Neuronal stem cell (in vitro differentiated cells): ENCODE results near the gene SPNS2.

Experiments
- DNase-seq: peaks from one replicate; pipeline ENCODE4 v3.0.0-alpha.2; 2013; ENCODE audit warnings: low spot score
- H2AFZ ChIP-seq: one replicate; pipeline ENCODE4 v1.6.1; 2013; ENCODE audit warnings: mild to moderate bottlenecking, low read length, inconsistent platforms
- H2AK5ac ChIP-seq: 2 replicates; pipeline ENCODE4 v1.6.1; 2013; ENCODE audit warnings: low read depth, mild to moderate bottlenecking, inconsistent platforms, low read length, moderate library complexity, mixed read lengths
- H2BK120ac ChIP-seq: 2 replicates; pipeline ENCODE4 v1.6.1; 2013; ENCODE audit warnings: low read depth, mild to moderate bottlenecking, inconsistent platforms, low read length, moderate library complexity, mixed read lengths
- H2BK12ac ChIP-seq: one replicate; pipeline ENCODE4 v1.6.1; 2013; ENCODE audit warnings: low read length, inconsistent platforms
- H2BK15ac ChIP-seq: 2 replicates; pipeline ENCODE4 v1.6.1; 2013; ENCODE audit warnings: mild to moderate bottlenecking, low read length, inconsistent platforms, mixed read lengths
- H2BK5ac ChIP-seq: one replicate; pipeline ENCODE4 v1.6.1; 2013; ENCODE audit warnings: inconsistent platforms, mild to moderate bottlenecking, low read length, moderate library complexity
- H3K14ac ChIP-seq: one replicate; pipeline ENCODE4 v1.6.1; 2013; ENCODE audit warnings: low read length, inconsistent platforms
- H3K18ac ChIP-seq: 2 replicates; pipeline ENCODE4 v1.6.1; 2013; ENCODE audit warnings: low read length, inconsistent platforms
- H3K23ac ChIP-seq: 2 replicates; pipeline ENCODE4 v1.6.1; 2013; ENCODE audit warnings: low read depth, mild to moderate bottlenecking, mixed read lengths, low read length, inconsistent platforms; ENCODE audit not compliant: poor library complexity
- H3K27ac ChIP-seq: replicated peaks from 3 replicates; pipeline ENCODE4 v1.5.1; 2013; ENCODE audit warnings: low read length, inconsistent platforms
- H3K27me3 ChIP-seq, 3 experiments: 2 replicates each; pipeline ENCODE4 v1.6.1; 2013; ENCODE audit warnings: low read length in 3 of 3, mild to moderate bottlenecking in 2 of 3, inconsistent platforms in 1 of 3, low read depth in 1 of 3, mixed read lengths in 1 of 3, moderate library complexity in 1 of 3; ENCODE audit not compliant: control insufficient read depth in 3 of 3, insufficient read depth in 3 of 3
- H3K36me3 ChIP-seq, 2 donors: replicated peaks in 1 of 2; 2 replicates each; pipeline ENCODE4 v1.6.1; 2013; ENCODE audit warnings: low read length in 2 of 2; ENCODE audit not compliant: control insufficient read depth in 2 of 2, insufficient read depth in 2 of 2
- H3K4ac ChIP-seq: 2 replicates; pipeline ENCODE4 v1.6.1; 2013; ENCODE audit warnings: inconsistent platforms, mild to moderate bottlenecking, low read length, moderate library complexity
- H3K4me1 ChIP-seq, 2 donors: 1 replicate in 1 of 2; 2 replicates in 1 of 2; pipeline ENCODE4 v1.6.1; 2013; ENCODE audit warnings: low read length in 2 of 2, low read depth in 1 of 2; ENCODE audit not compliant: control insufficient read depth in 2 of 2, insufficient read depth in 1 of 2
- H3K4me2 ChIP-seq: one replicate; pipeline ENCODE4 v1.6.1; 2013; ENCODE audit warnings: mild to moderate bottlenecking, low read length, inconsistent platforms; ENCODE audit not compliant: insufficient read depth, poor library complexity, severe bottlenecking
- H3K4me3 ChIP-seq, 2 donors: 2 replicates each; pipeline ENCODE4 v1.5.1; 2013; ENCODE audit warnings: low read length in 2 of 2, mild to moderate bottlenecking in 2 of 2, inconsistent platforms in 1 of 2, moderate library complexity in 1 of 2
- H3K79me1 ChIP-seq: one replicate; pipeline ENCODE4 v1.6.1; 2013; ENCODE audit warnings: low read depth, mild to moderate bottlenecking, inconsistent platforms, low read length, moderate library complexity
- H3K9ac ChIP-seq: one replicate; pipeline ENCODE4 v1.6.1; 2013; ENCODE audit warnings: mild to moderate bottlenecking, low read depth, low read length, inconsistent platforms; ENCODE audit not compliant: poor library complexity
- H3K9me3 ChIP-seq, 2 donors: replicated peaks in 1 of 2; 2 replicates each; pipeline versions ENCODE3 to v1.6.1; 2013; ENCODE audit warnings: low read length in 2 of 2, mild to moderate bottlenecking in 2 of 2, inconsistent platforms in 1 of 2, low read depth in 1 of 2, mixed read lengths in 1 of 2, moderate library complexity in 1 of 2; ENCODE audit not compliant: control insufficient read depth in 2 of 2, insufficient read depth in 1 of 2
- H4K8ac ChIP-seq: one replicate; pipeline ENCODE4 v1.6.1; 2013; ENCODE audit warnings: low read depth, mild to moderate bottlenecking, inconsistent platforms, low read length, moderate library complexity
- H4K91ac ChIP-seq: one replicate; pipeline ENCODE4 v1.6.1; 2013; ENCODE audit warnings: low read length, low read depth, mild to moderate bottlenecking, inconsistent platforms; ENCODE audit not compliant: poor library complexity
- WGBS, 2 donors: extraction: QIAGEN DNeasy Blood & Tissue Kit; methylation state at CpG; one replicate each; pipeline ENCODE4 v1.1.7; 2013; ENCODE audit warnings: missing lambda C conversion rate in 2 of 2, mixed read lengths in 1 of 2; ENCODE audit not compliant: insufficient read length in 2 of 2, insufficient replicate concordance in 1 of 2; ENCODE audit errors: extremely low coverage in 2 of 2; 5-methylcytosine and 5-hydroxymethylcytosine counted together

The SPNS2 gene

DNA sequence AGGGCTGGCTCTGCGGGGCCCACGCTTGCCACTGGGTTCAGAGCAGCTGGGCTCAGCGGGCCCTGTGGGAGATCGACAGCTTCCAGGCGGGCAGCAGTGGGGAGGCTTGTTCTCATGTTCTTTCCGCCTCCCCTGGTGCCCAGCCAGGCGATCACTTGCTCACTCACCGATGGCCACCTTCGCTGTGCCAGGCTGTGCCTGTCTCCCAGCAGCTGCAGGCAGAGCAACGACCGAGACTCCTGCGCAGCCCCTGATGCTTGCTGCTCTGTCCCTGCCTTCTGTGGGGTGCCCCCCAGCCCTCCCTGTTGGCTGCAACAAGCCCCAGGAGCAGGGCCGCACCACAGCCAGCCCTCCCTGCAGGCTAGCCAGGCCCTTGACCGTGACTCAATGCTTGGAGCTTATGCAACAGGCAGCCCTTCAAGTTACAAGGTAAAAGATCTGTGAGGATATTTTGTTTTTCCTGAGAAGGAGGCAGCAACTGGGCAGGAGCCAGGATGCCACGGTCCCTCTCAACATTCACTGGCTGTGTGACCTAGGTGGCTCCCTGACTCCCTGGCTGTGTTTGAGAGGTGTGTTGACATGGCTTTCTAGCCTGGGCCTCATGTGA is 9.6 kb upstream of the SPNS2 start:
- Histone ChIP-seq H4K8ac (no peak overlapping the region), H2BK15ac (no peak overlapping the region), H3K18ac (peak overlapping the region; percentile 44), H3K36me3 (no peaks in the 10 kb centered on the region), H2BK12ac (no peak overlapping the region), H3K9ac (no peak overlapping the region), H4K91ac (no peak overlapping the region), H3K4me1 (no peaks in the 10 kb centered on the region), H3K4me3 (no peak overlapping the region), H3K27ac (no peak overlapping the region), H2BK5ac (no peak overlapping the region), H3K79me1 (no peaks in the 10 kb centered on the region), H2AK5ac (peak overlapping the region; percentile 77), H3K23ac (no peak overlapping the region), H3K27me3 (peaks cover 0 to 30% (median 0%) of the 10 kb centered on the region in 3 experiments), H3K9me3 (no peaks in the 10 kb centered on the region), H3K14ac (no peak overlapping the region), H2AFZ (no peak overlapping the region), H3K4ac (no peak overlapping the region), H3K4me2 (no peak overlapping the region), H2BK120ac (no peak overlapping the region)
- no CpG with 5 or more reads among the region's 15 CpGs for WGBS, 2 donors
- no peak for DNase-seq

DNA sequence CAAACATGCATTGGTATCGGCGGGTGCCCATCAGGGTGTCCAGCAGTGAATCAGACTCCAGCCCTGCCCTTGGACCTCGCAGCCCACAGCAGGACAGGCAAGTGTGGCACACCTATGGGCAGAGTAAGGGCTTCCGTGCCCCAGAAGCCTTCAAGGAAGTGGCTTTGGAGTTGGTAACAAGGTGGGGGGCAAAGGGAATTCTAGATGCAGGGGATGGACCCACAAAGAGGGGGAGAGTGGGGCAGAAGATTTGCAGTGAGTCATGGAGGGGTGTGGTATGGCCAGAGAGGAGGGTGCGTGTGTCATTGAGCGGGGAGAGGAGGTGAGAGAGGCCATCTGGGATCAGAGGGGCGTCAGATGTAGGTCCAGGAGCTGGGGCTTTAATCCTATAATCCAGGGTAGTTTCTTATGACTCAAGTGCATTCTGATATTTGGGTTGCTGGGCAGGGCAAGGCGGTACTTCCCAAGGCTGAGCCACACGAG is 8.5 kb upstream of the SPNS2 start:
- H2BK120ac ChIP-seq, result no peak overlapping the region
- H3K4me2 ChIP-seq, result no peak overlapping the region
- no peak for DNase-seq
- H2AK5ac ChIP-seq, result no peak overlapping the region
- H3K9me3 ChIP-seq, result no peaks in the 10 kb centered on the region
- no peak overlapping the region for H4K91ac ChIP-seq
- no peaks in the 10 kb centered on the region for H3K36me3 ChIP-seq
- no peak overlapping the region for H2BK12ac ChIP-seq
- no peak overlapping the region for H3K18ac ChIP-seq
- H3K79me1 ChIP-seq, result no peaks in the 10 kb centered on the region
- no peak overlapping the region for H2BK5ac ChIP-seq
- no CpG with 5 or more reads among the region's 9 CpGs for WGBS, 2 donors
- H3K23ac ChIP-seq, result no peak overlapping the region
- no peaks in the 10 kb centered on the region for H3K4me1 ChIP-seq
- no peak overlapping the region for H3K4ac ChIP-seq
- H2BK15ac ChIP-seq, result no peak overlapping the region
- H3K9ac ChIP-seq, result no peak overlapping the region
- no peak overlapping the region for H3K14ac ChIP-seq
- H3K27me3 ChIP-seq, result peaks cover 0 to 26% (median 0%) of the 10 kb centered on the region in 3 experiments
- H3K27ac ChIP-seq, result no peak overlapping the region
- no peak overlapping the region for H3K4me3 ChIP-seq
- H2AFZ ChIP-seq, result no peak overlapping the region
- H4K8ac ChIP-seq, result no peak overlapping the region

DNA sequence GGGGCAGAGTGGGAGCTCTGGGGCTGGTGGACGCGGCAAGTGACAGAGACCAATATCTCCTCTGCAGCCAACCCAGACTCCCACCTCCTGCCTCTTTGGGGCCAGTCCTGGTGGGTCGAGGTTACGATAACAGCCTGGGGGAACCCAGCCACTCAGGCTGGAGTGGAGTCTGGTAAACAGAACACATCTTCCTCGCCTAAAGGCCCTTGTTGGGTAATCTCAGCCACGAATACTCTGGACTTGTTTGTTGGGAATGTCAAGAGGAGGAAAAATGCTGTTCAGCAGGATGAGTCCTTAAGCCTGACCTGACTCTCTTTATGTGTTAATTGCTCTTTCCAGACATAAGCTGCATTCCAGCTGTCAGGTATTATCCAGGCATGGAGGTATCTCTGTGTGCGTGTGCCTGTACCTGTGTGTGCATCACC is 8.0 kb upstream of the SPNS2 start:
- Histone ChIP-seq H3K27me3 (peaks cover 0 to 26% (median 0%) of the 10 kb centered on the region in 3 experiments), H2BK120ac (no peak overlapping the region), H2AFZ (no peak overlapping the region), H3K9ac (no peak overlapping the region), H3K4me2 (no peak overlapping the region), H3K4me3 (no peak overlapping the region), H2AK5ac (no peak overlapping the region), H3K79me1 (no peaks in the 10 kb centered on the region), H4K8ac (no peak overlapping the region), H4K91ac (no peak overlapping the region), H3K18ac (no peak overlapping the region), H3K14ac (no peak overlapping the region), H3K9me3 (no peaks in the 10 kb centered on the region), H2BK5ac (no peak overlapping the region), H3K4me1 (no peaks in the 10 kb centered on the region), H3K36me3 (no peaks in the 10 kb centered on the region), H3K27ac (no peak overlapping the region), H2BK12ac (no peak overlapping the region), H3K23ac (no peak overlapping the region), H2BK15ac (no peak overlapping the region), H3K4ac (no peak overlapping the region)
- no CpG with 5 or more reads among the region's 7 CpGs for WGBS, 2 donors
- no peak for DNase-seq

DNA sequence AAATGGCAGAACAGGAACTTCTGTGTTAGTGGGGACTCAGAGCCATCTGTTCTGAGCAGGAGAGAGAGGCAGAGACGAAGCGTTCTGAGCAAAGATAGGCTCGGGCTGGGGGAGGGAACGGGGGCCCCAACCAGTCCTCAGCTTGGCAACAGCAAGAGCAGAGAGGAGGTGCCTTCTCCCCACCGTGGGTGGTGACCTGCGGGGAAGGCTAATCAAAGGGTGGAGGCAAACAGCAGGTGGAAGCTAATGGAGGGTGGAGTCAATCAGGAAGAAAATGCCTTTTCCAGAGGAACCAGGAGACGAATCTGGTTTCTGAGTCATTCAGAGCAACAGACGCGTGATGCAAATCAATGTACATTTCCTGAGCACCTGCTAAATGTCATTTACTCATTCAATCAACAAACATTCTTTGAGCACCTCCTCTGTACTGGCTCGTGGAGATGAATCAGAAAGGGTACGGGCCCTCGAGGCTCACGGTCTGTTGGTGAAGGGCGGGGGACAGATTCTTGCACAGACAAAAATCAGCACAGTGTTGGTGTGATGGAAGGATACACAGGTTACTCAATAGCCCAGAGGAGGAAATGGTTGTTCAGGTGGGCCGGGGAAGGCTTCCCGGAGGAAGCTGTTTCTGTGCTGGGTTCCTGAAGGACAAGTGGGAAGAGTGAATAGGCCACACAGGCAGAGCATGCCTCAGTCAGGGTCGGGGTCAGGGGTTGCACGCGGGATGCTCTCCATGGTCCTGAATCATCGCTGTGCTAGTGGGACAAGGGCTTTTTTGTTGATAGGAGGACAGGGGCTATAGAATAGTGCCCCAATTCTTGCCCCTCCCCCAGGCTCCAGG is 5.7 kb upstream of the SPNS2 start:
- peaks cover 0 to 2% of the 10 kb centered on the region in 2 donors for H3K4me1 ChIP-seq
- H3K27ac ChIP-seq, result no peak overlapping the region
- H2AFZ ChIP-seq, result no peak overlapping the region
- H2BK120ac ChIP-seq, result no peak overlapping the region
- H2BK12ac ChIP-seq, result no peak overlapping the region
- H3K23ac ChIP-seq, result no peak overlapping the region
- peak; percentile 87 for DNase-seq
- no CpG with 5 or more reads among the region's 20 CpGs for WGBS, 2 donors
- H3K79me1 ChIP-seq, result no peaks in the 10 kb centered on the region
- no peak overlapping the region for H2BK15ac ChIP-seq
- H3K4me3 ChIP-seq, result no peak overlapping the region
- no peak overlapping the region for H3K18ac ChIP-seq
- H2AK5ac ChIP-seq, result no peak overlapping the region
- no peaks in the 10 kb centered on the region for H3K36me3 ChIP-seq
- no peak overlapping the region for H4K91ac ChIP-seq
- H3K14ac ChIP-seq, result no peak overlapping the region
- H3K4me2 ChIP-seq, result no peak overlapping the region
- H3K27me3 ChIP-seq, result peaks cover 1 to 35% (median 12%) of the 10 kb centered on the region in 3 experiments
- no peak overlapping the region for H3K9ac ChIP-seq
- no peak overlapping the region for H3K4ac ChIP-seq
- no peak overlapping the region for H2BK5ac ChIP-seq
- H4K8ac ChIP-seq, result no peak overlapping the region
- H3K9me3 ChIP-seq, result no peaks in the 10 kb centered on the region
